CD8-positive, alpha-beta memory T cell (primary cell): ENCODE measurements around the gene CAPN8. TPM values are rescaled to one million over a fixed set of nuclear protein-coding genes. Genes with fewer than 3 reads are reported as not detected.
A peak's percentile ranks its signal among the peaks of the same experiment; 100 is the strongest.

ENCODE experiments used
- CTCF ChIA-PET: fragments of 350-600 bp; sonication (Branson Sonifier 250); formaldehyde crosslinking; loops from one replicate; lab custom pipeline; 2021; ENCODE audit warnings: antibody characterized with exemption; lab: Charles Lee
- POLR2A ChIA-PET: fragments of 350-600 bp; sonication (Branson Sonifier 250); formaldehyde crosslinking; loops from one replicate; lab custom pipeline; 2021; ENCODE audit warnings: antibody characterized with exemption; lab: Charles Lee
- DNase-seq, 5 donors: peaks; one replicate each; pipeline versions ENCODE4 v3.0.0 to v3.0.0-alpha.2; 2020 to 2022; ENCODE audit warnings: mixed read lengths in 1 of 5
- H3K27ac ChIP-seq: one replicate; pipeline ENCODE4 v1.7.0; 2013; ENCODE audit warnings: low read depth, mild to moderate bottlenecking, low read length, moderate library complexity
- H3K27me3 ChIP-seq: 2 replicates; pipeline ENCODE4 v1.7.0; 2013; ENCODE audit warnings: low read length, mild to moderate bottlenecking; ENCODE audit not compliant: insufficient read depth, poor library complexity, severe bottlenecking
- H3K36me3 ChIP-seq: 2 replicates; pipeline ENCODE4 v1.7.0; 2013; ENCODE audit warnings: mild to moderate bottlenecking, low read length, moderate library complexity; ENCODE audit not compliant: insufficient read depth
- H3K4me1 ChIP-seq: 2 replicates; pipeline ENCODE4 v1.7.0; 2013; ENCODE audit warnings: mild to moderate bottlenecking, low read length, moderate library complexity; ENCODE audit not compliant: insufficient read depth
- H3K4me3 ChIP-seq: 2 replicates; pipeline ENCODE4 v1.7.0; 2013; ENCODE audit warnings: mild to moderate bottlenecking, low read length
- H3K9me3 ChIP-seq: 2 replicates; pipeline ENCODE4 v1.7.0; 2013; ENCODE audit warnings: mild to moderate bottlenecking, low read length
- H3K27ac Mint-ChIP-seq, 8 donors: one replicate each; pipeline ENCODE4 v1.8.0; 2020 to 2021; ENCODE audit warnings: mixed read lengths in 8 of 8, mild to moderate bottlenecking in 6 of 8, inconsistent platforms in 3 of 8, moderate library complexity in 3 of 8
- H3K27me3 Mint-ChIP-seq, 2 donors: one replicate each; pipeline ENCODE4 v1.8.0; 2020 to 2021; ENCODE audit warnings: mixed read lengths in 2 of 2, mild to moderate bottlenecking in 1 of 2, moderate library complexity in 1 of 2
- H3K36me3 Mint-ChIP-seq, 3 donors: one replicate each; pipeline ENCODE4 v1.8.0; 2020 to 2021; ENCODE audit warnings: mixed read lengths in 3 of 3, inconsistent platforms in 1 of 3, mild to moderate bottlenecking in 1 of 3
- H3K4me1 Mint-ChIP-seq, 3 donors: one replicate each; pipeline ENCODE4 v1.8.0; 2020 to 2021; ENCODE audit warnings: mixed read lengths in 3 of 3, inconsistent platforms in 1 of 3, mild to moderate bottlenecking in 1 of 3
- H3K4me3 Mint-ChIP-seq, 7 donors: one replicate each; pipeline ENCODE4 v1.8.0; 2020 to 2021; ENCODE audit warnings: mixed read lengths in 7 of 7, mild to moderate bottlenecking in 6 of 7, moderate library complexity in 4 of 7, inconsistent platforms in 2 of 7
- H3K9me3 Mint-ChIP-seq, 5 donors: one replicate each; pipeline ENCODE4 v1.8.0; 2020 to 2022; ENCODE audit warnings: mixed read lengths in 5 of 5, mild to moderate bottlenecking in 3 of 5, moderate library complexity in 2 of 5, inconsistent platforms in 1 of 5
- polyA plus RNA-seq: library from polyadenylated mRNA; unstranded; fragments of 300-500 nt; fragmentation: Illumina TruSeq; gene quantifications from one replicate; pipeline ENCODE4 v1.2.3, GENCODE V29; 2021
- total RNA-seq, 2 experiments: library from RNA; stranded (reverse); gene quantifications; one replicate each; pipeline ENCODE4 v1.2.3, GENCODE V29; 2021

Gene CAPN8
- total and polyA plus RNA-seq, 3 experiments from 2014 or later = not detected

- Histone ChIP-seq H3K4me3 (no peak overlapping the region), H3K27ac (no peak overlapping the region), H3K27me3 (no peaks in the 10 kb centered on the region), H3K4me1 (peaks cover 14% of the 10 kb centered on the region), H3K36me3 (no peaks in the 10 kb centered on the region), H3K9me3 (no peaks in the 10 kb centered on the region)
- H3K4me1 Mint-ChIP-seq = peaks cover 8 to 22% (median 8%) of the 10 kb centered on the region in 3 donors
- H3K36me3 Mint-ChIP-seq = no peaks in the 10 kb centered on the region
- POLR2A ChIA-PET = interaction anchor here (1.0 kb wide), 1 partner anchor 139 kb away, joined by 3 read pairs; the partner anchor contains the start of gene TP53BP2
- no peak for DNase-seq
- no peak overlapping the region for H3K4me3 Mint-ChIP-seq
- H3K9me3 Mint-ChIP-seq = no peaks in the 10 kb centered on the region
- peaks cover 0 to 1% of the 10 kb centered on the region in 2 donors for H3K27me3 Mint-ChIP-seq
- peak overlapping the region in 2 of 8 donors; percentile 17 to 39 for H3K27ac Mint-ChIP-seq
- CTCF ChIA-PET = interaction anchor here (1.4 to 2.7 kb wide), 4 partner anchors 8 to 43 kb away, joined by 3 to 21 read pairs (median 9); no protein-coding TSS in a partner anchor
Measured at GRCh38 chr1:223706077-223706973, 40.8 kb upstream of the CAPN8 start.

- CTCF ChIA-PET = interaction anchor here (1.4 to 1.7 kb wide), 2 partner anchors 11 to 44 kb away, joined by 3 to 5 read pairs; no protein-coding TSS in a partner anchor
Measured at GRCh38 chr1:223704921-223705878, 39.7 kb upstream of the CAPN8 start.

GRCh38 chr1:223703668-223704013 lies 38.1 kb upstream of the CAPN8 start:
- no peak overlapping the region for H3K4me3 Mint-ChIP-seq
- Histone ChIP-seq H3K4me1 (no peaks in the 10 kb centered on the region), H3K27me3 (no peaks in the 10 kb centered on the region), H3K36me3 (no peaks in the 10 kb centered on the region), H3K27ac (no peak overlapping the region), H3K9me3 (no peaks in the 10 kb centered on the region), H3K4me3 (no peak overlapping the region)
- H3K27me3 Mint-ChIP-seq = peaks cover 0 to 2% of the 10 kb centered on the region in 2 donors
- DNase-seq = no peak
- ChIA-PET CTCF (interaction anchor here (9.7 kb wide), 1 partner anchor 45 kb away, joined by 169 read pairs; no protein-coding TSS in a partner anchor), POLR2A (interaction anchor here (0.6 kb wide), 1 partner anchor 26 kb away, joined by 20 read pairs; no protein-coding TSS in a partner anchor)
- no peaks in the 10 kb centered on the region for H3K9me3 Mint-ChIP-seq
- H3K4me1 Mint-ChIP-seq = peaks cover 0 to 10% (median 0%) of the 10 kb centered on the region in 3 donors
- H3K36me3 Mint-ChIP-seq = no peaks in the 10 kb centered on the region
- H3K27ac Mint-ChIP-seq = peak overlapping the region in 1 of 8 donors; percentile 43

More at GRCh38 chr1:223704921-223705878, 39.7 kb upstream of the CAPN8 start:
- Histone ChIP-seq H3K36me3 (no peaks in the 10 kb centered on the region), H3K27me3 (no peaks in the 10 kb centered on the region), H3K27ac (no peak overlapping the region), H3K4me3 (no peak overlapping the region), H3K9me3 (no peaks in the 10 kb centered on the region), H3K4me1 (peaks cover 5% of the 10 kb centered on the region)
- Mint-ChIP-seq H3K9me3 (no peaks in the 10 kb centered on the region), H3K27ac (peak overlapping the region in 3 of 8 donors; percentile 6 to 24 (median 16)), H3K36me3 (no peaks in the 10 kb centered on the region), H3K27me3 (peaks cover 0 to 2% of the 10 kb centered on the region in 2 donors), H3K4me3 (no peak overlapping the region), H3K4me1 (peaks cover 0 to 11% (median 0%) of the 10 kb centered on the region in 3 donors)
- POLR2A ChIA-PET = interaction anchor here (1.0 kb wide), 1 partner anchor 140 kb away, joined by 3 read pairs; the partner anchor contains the start of gene TP53BP2
- DNase-seq = no peak

- Histone ChIP-seq H3K4me1 (peaks cover 5% of the 10 kb centered on the region), H3K36me3 (no peaks in the 10 kb centered on the region), H3K27me3 (no peaks in the 10 kb centered on the region), H3K27ac (no peak overlapping the region), H3K9me3 (no peaks in the 10 kb centered on the region), H3K4me3 (no peak overlapping the region)
- Mint-ChIP-seq H3K27me3 (peaks cover 0 to 2% of the 10 kb centered on the region in 2 donors), H3K27ac (peak overlapping the region in 2 of 8 donors; percentile 8 to 43), H3K4me1 (peaks cover 3 to 14% (median 5%) of the 10 kb centered on the region in 3 donors), H3K4me3 (no peak overlapping the region), H3K9me3 (no peaks in the 10 kb centered on the region), H3K36me3 (no peaks in the 10 kb centered on the region)
- POLR2A ChIA-PET = no interaction called here
- no peak for DNase-seq
- CTCF ChIA-PET = interaction anchor here (2.4 to 9.7 kb wide), 2 partner anchors 9 to 46 kb away, joined by 13 to 169 read pairs; partner anchors contain the start of gene CAPN2
Measured at GRCh38 chr1:223702735-223703667, 37.5 kb upstream of the CAPN8 start.

GRCh38 chr1:223700942-223701637 lies 35.6 kb upstream of the CAPN8 start:
- no peaks in the 10 kb centered on the region for H3K9me3 ChIP-seq
- POLR2A ChIA-PET = no interaction called here
- Mint-ChIP-seq H3K9me3 (no peaks in the 10 kb centered on the region), H3K27ac (no peak overlapping the region), H3K36me3 (no peaks in the 10 kb centered on the region), H3K4me1 (peaks cover 3 to 12% (median 11%) of the 10 kb centered on the region in 3 donors), H3K27me3 (peaks cover 0 to 2% of the 10 kb centered on the region in 2 donors), H3K4me3 (no peak overlapping the region)
- CTCF ChIA-PET = interaction anchor here (2.4 to 9.7 kb wide), 2 partner anchors 11 to 48 kb away, joined by 13 to 169 read pairs; partner anchors contain the start of gene CAPN2
- H3K4me1 ChIP-seq = peaks cover 7% of the 10 kb centered on the region
- H3K4me3 ChIP-seq = no peak overlapping the region
- no peaks in the 10 kb centered on the region for H3K27me3 ChIP-seq
- peak overlapping the region; percentile 28 for H3K27ac ChIP-seq
- no peak for DNase-seq
- H3K36me3 ChIP-seq = no peaks in the 10 kb centered on the region

GRCh38 chr1:223700388-223700918 lies 35.0 kb upstream of the CAPN8 start:
- ChIA-PET POLR2A (no interaction called here), CTCF (interaction anchor here (9.7 kb wide), 1 partner anchor 49 kb away, joined by 169 read pairs; no protein-coding TSS in a partner anchor)
- DNase-seq = no peak
- Mint-ChIP-seq H3K36me3 (no peaks in the 10 kb centered on the region), H3K27ac (peak overlapping the region in 2 of 8 donors; percentile 22 to 66), H3K4me1 (peaks cover 3 to 12% (median 11%) of the 10 kb centered on the region in 3 donors), H3K4me3 (no peak overlapping the region), H3K9me3 (no peaks in the 10 kb centered on the region), H3K27me3 (peaks cover 0 to 2% of the 10 kb centered on the region in 2 donors)
- Histone ChIP-seq H3K27me3 (no peaks in the 10 kb centered on the region), H3K4me3 (no peak overlapping the region), H3K36me3 (no peaks in the 10 kb centered on the region), H3K27ac (peak overlapping the region; percentile 28), H3K9me3 (no peaks in the 10 kb centered on the region), H3K4me1 (peaks cover 7% of the 10 kb centered on the region)
